GM21723 (cell line): ENCODE results near the gene NTN1.
"Not testable (repeated sequence)": the region's sequence is repeated elsewhere in the genome, so short reads cannot be mapped to it uniquely, and the experiment has no call there.

Experiments used
- ATAC-seq: cut with Tn5 transposase; IDR thresholded peaks from one replicate; pipeline ENCODE4 v1.9.1; 2021; ENCODE audit warnings: mild to moderate bottlenecking, moderate library complexity; ENCODE audit not compliant: unreplicated experiment

NTN1 gene

GRCh38 chr17:9241371-9241712, 220.0 kb downstream of the NTN1 start:
- ATAC-seq, result no peak

- ATAC-seq, result no peak
Observed at GRCh38 chr17:9241774-9242496, 220.6 kb downstream of the NTN1 start.

- ATAC-seq, result no peak
Observed at GRCh38 chr17:9242497-9242881, 221.2 kb downstream of the NTN1 start.

- ATAC-seq, result no peak
Observed at GRCh38 chr17:9242983-9243382, 221.7 kb downstream of the NTN1 start.

GRCh38 chr17:9244066-9245052, 223.0 kb downstream of the NTN1 start:
- ATAC-seq, result no peak

GRCh38 chr17:9247401-9247938, 226.2 kb downstream of the NTN1 start:
- ATAC-seq, result no peak

- no peak for ATAC-seq
Observed at GRCh38 chr17:9249245-9249953, 228.1 kb downstream of the NTN1 start.

- no peak for ATAC-seq
Observed at GRCh38 chr17:9251273-9251672, 230.0 kb downstream of the NTN1 start.

- no peak for ATAC-seq
Observed at GRCh38 chr17:9253308-9253707, 232.0 kb downstream of the NTN1 start.

GRCh38 chr17:9254841-9255240, 233.5 kb downstream of the NTN1 start:
- no peak for ATAC-seq

- no peak for ATAC-seq
Observed at GRCh38 chr17:9255833-9256232, 234.5 kb downstream of the NTN1 start.

- ATAC-seq, result no peak
Observed at GRCh38 chr17:9256361-9256750, 235.0 kb downstream of the NTN1 start.

GRCh38 chr17:9256751-9257629, 235.7 kb downstream of the NTN1 start:
- no peak for ATAC-seq

- not testable (repeated sequence) for ATAC-seq
Observed at GRCh38 chr17:9257630-9257965, 236.3 kb downstream of the NTN1 start.

GRCh38 chr17:9258115-9259015, 237.1 kb downstream of the NTN1 start:
- no peak for ATAC-seq

- no peak for ATAC-seq
Observed at GRCh38 chr17:9259419-9259818, 238.1 kb downstream of the NTN1 start.

- no peak for ATAC-seq
Observed at GRCh38 chr17:9261081-9262012, 240.0 kb downstream of the NTN1 start.

GRCh38 chr17:9266031-9266680, 244.8 kb downstream of the NTN1 start:
- no peak for ATAC-seq
